ENCODE measurements around the gene ZNF25. TPM values are rescaled to one million over a fixed set of nuclear protein-coding genes. Genes with fewer than 3 reads are reported as not detected.

Gene ZNF25
- total RNA-seq, 1 experiment from 2014 or later: 0.44 TPM

GRCh38 chr10:37965006-37965405 lies 11.4 kb downstream of the ZNF25 start (continued):
- no peak for TF ChIP-seq ZBTB21 (CRISPR knock-in tag; IDR thresholded peaks at IDR 0.05; ENCODE audit: borderline replicate concordance)
- no peak for TF ChIP-seq PRDM15 (CRISPR knock-in tag; IDR thresholded peaks at IDR 0.05)
- TF ChIP-seq, protein P1, sequence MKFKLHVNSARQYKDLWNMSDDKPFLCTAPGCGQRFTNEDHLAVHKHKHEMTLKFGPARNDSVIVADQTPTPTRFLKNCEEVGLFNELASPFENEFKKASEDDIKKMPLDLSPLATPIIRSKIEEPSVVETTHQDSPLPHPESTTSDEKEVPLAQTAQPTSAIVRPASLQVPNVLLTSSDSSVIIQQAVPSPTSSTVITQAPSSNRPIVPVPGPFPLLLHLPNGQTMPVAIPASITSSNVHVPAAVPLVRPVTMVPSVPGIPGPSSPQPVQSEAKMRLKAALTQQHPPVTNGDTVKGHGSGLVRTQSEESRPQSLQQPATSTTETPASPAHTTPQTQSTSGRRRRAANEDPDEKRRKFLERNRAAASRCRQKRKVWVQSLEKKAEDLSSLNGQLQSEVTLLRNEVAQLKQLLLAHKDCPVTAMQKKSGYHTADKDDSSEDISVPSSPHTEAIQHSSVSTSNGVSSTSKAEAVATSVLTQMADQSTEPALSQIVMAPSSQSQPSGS (CRISPR knock-in tag; IDR thresholded peaks at IDR 0.05; ENCODE audit: borderline replicate concordance, low read depth): no peak
- no peak for TF ChIP-seq AR (CRISPR knock-in tag; IDR thresholded peaks at IDR 0.05)
- TF ChIP-seq TCF7 (CRISPR knock-in tag; IDR thresholded peaks at IDR 0.05; ENCODE audit: low read depth): no peak
- no peak for TF ChIP-seq ARID4B (CRISPR knock-in tag; IDR thresholded peaks at IDR 0.05; ENCODE audit: borderline replicate concordance)
- TF ChIP-seq E2F1 (CRISPR knock-in tag; IDR thresholded peaks at IDR 0.05): no peak
- no peak for TF ChIP-seq RELA (CRISPR knock-in tag; IDR thresholded peaks at IDR 0.05; ENCODE audit: borderline replicate concordance)

GRCh38 chr10:37960591-37961137 lies 15.8 kb downstream of the ZNF25 start:
- no peak for ATAC-seq
- DNase-seq (ENCODE audit: low spot score): no peak
- POLR2A ChIA-PET: no interaction called here
- Mint-ChIP-seq H3K36me3 (peaks cover 69% of the 10 kb centered on the region), H3K4me1 (no peaks in the 10 kb centered on the region), H3K4me3 (no peak overlapping the region), H3K9me3 (peaks cover 66% of the 10 kb centered on the region), H3K27ac (no peak overlapping the region), H3K27me3 (ENCODE audit: low read depth) (peaks cover 12% of the 10 kb centered on the region)
- CTCF ChIA-PET: no interaction called here
- TF ChIP-seq, protein P1 (CRISPR knock-in tag; IDR thresholded peaks at IDR 0.05; ENCODE audit: borderline replicate concordance, low read depth): no peak
- TF ChIP-seq GRHL2 (CRISPR knock-in tag; IDR thresholded peaks at IDR 0.05; ENCODE audit: insufficient replicate concordance, severe bottlenecking): no peak
- no peak for TF ChIP-seq PRRX2 (CRISPR knock-in tag; IDR thresholded peaks at IDR 0.05)
- TF ChIP-seq, protein P2, sequence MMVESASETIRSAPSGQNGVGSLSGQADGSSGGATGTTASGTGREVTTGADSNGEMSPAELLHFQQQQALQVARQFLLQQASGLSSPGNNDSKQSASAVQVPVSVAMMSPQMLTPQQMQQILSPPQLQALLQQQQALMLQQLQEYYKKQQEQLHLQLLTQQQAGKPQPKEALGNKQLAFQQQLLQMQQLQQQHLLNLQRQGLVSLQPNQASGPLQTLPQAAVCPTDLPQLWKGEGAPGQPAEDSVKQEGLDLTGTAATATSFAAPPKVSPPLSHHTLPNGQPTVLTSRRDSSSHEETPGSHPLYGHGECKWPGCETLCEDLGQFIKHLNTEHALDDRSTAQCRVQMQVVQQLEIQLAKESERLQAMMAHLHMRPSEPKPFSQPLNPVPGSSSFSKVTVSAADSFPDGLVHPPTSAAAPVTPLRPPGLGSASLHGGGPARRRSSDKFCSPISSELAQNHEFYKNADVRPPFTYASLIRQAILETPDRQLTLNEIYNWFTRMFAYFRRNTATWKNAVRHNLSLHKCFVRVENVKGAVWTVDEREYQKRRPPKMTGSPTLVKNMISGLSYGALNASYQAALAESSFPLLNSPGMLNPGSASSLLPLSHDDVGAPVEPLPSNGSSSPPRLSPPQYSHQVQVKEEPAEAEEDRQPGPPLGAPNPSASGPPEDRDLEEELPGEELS (CRISPR knock-in tag; IDR thresholded peaks at IDR 0.05): no peak
- TF ChIP-seq GABPB1 (CRISPR knock-in tag; IDR thresholded peaks at IDR 0.05): no peak
- TF ChIP-seq, protein P3, sequence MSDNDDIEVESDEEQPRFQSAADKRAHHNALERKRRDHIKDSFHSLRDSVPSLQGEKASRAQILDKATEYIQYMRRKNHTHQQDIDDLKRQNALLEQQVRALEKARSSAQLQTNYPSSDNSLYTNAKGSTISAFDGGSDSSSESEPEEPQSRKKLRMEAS (CRISPR knock-in tag; IDR thresholded peaks at IDR 0.05): no peak
- TF ChIP-seq CREM (CRISPR knock-in tag; IDR thresholded peaks at IDR 0.05): no peak
- no peak for TF ChIP-seq E2F1 (CRISPR knock-in tag; IDR thresholded peaks at IDR 0.05)
- TF ChIP-seq CREB1 (CRISPR knock-in tag; IDR thresholded peaks at IDR 0.05): no peak
- TF ChIP-seq ZNF671 (CRISPR knock-in tag; IDR thresholded peaks at IDR 0.05): no peak
